H9 (cell line): Measurements from ENCODE around the gene PADI6. TPM values are rescaled to one million over a fixed set of nuclear protein-coding genes. Genes with fewer than 3 reads are reported as not detected.

ENCODE experiments used
- DNase-seq: peaks from one replicate; pipeline ENCODE4 v3.0.0-alpha.2; 2017
- H2AFZ ChIP-seq: one replicate; pipeline ENCODE4 v1.6.1; 2013; ENCODE audit warnings: mild to moderate bottlenecking, low read length, control low read depth, moderate library complexity
- H2AK5ac ChIP-seq: 2 replicates; pipeline ENCODE4 v1.6.1; 2013; ENCODE audit warnings: low read length, control low read depth, mixed read lengths; ENCODE audit not compliant: insufficient read length
- H2BK120ac ChIP-seq: one replicate; pipeline ENCODE4 v1.6.1; 2013; ENCODE audit warnings: low read depth, mild to moderate bottlenecking, low read length, control low read depth, inconsistent platforms; ENCODE audit not compliant: poor library complexity, severe bottlenecking
- H2BK12ac ChIP-seq: 2 replicates; pipeline ENCODE4 v1.6.1; 2013; ENCODE audit warnings: low read length, control low read depth, mixed read lengths, low read depth; ENCODE audit not compliant: insufficient read length
- H2BK15ac ChIP-seq: 2 replicates; pipeline ENCODE4 v1.6.1; 2013; ENCODE audit warnings: low read depth, low read length, control low read depth
- H2BK20ac ChIP-seq: one replicate; pipeline ENCODE4 v1.6.1; 2013; ENCODE audit warnings: low read depth, mild to moderate bottlenecking, low read length, control low read depth, inconsistent platforms; ENCODE audit not compliant: poor library complexity, severe bottlenecking
- H2BK5ac ChIP-seq: 2 replicates; pipeline ENCODE4 v1.6.1; 2013; ENCODE audit warnings: low read length, control low read depth, mixed read lengths; ENCODE audit not compliant: insufficient read length
- H3K14ac ChIP-seq: 2 replicates; pipeline ENCODE4 v1.6.1; 2013; ENCODE audit warnings: low read length, control low read depth; ENCODE audit not compliant: insufficient read depth
- H3K18ac ChIP-seq: 2 replicates; pipeline ENCODE4 v1.6.1; 2013; ENCODE audit warnings: low read depth, mild to moderate bottlenecking, mixed read lengths, low read length, control low read depth; ENCODE audit not compliant: insufficient read length
- H3K23ac ChIP-seq: 2 replicates; pipeline ENCODE4 v1.6.1; 2013; ENCODE audit warnings: low read length, control low read depth, mixed read lengths, low read depth; ENCODE audit not compliant: insufficient read length
- H3K23me2 ChIP-seq: 2 replicates; pipeline ENCODE4 v1.6.1; 2013; ENCODE audit warnings: low read depth, mild to moderate bottlenecking, mixed read lengths, low read length, control low read depth; ENCODE audit not compliant: insufficient read length, poor library complexity, severe bottlenecking
- H3K27ac ChIP-seq: 2 replicates; pipeline ENCODE4 v1.5.1; 2013; ENCODE audit warnings: low read length, control low read depth, mixed read lengths, low read depth; ENCODE audit not compliant: insufficient read length
- H3K27me3 ChIP-seq: 2 replicates; pipeline ENCODE4 v1.6.1; 2013; ENCODE audit warnings: low read length, control low read depth, inconsistent platforms; ENCODE audit not compliant: insufficient read depth
- H3K4ac ChIP-seq: 2 replicates; pipeline ENCODE4 v1.6.1; 2013; ENCODE audit warnings: low read depth, mild to moderate bottlenecking, control low read depth, inconsistent platforms, low read length, moderate library complexity
- H3K4me1 ChIP-seq: 2 replicates; pipeline ENCODE4 v1.6.1; 2013; ENCODE audit warnings: low read length, control low read depth, inconsistent platforms; ENCODE audit not compliant: insufficient read depth
- H3K4me2 ChIP-seq: 2 replicates; pipeline ENCODE4 v1.6.1; 2013; ENCODE audit warnings: low read length, control low read depth, mixed read lengths; ENCODE audit not compliant: insufficient read length, insufficient read depth
- H3K56ac ChIP-seq: 2 replicates; pipeline ENCODE4 v1.6.1; 2013; ENCODE audit warnings: low read depth, mild to moderate bottlenecking, mixed read lengths, low read length, control low read depth; ENCODE audit not compliant: insufficient read length
- H3K79me1 ChIP-seq: 2 replicates; pipeline ENCODE4 v1.6.1; 2013; ENCODE audit warnings: low read depth, mild to moderate bottlenecking, moderate library complexity, low read length, control low read depth, inconsistent platforms; ENCODE audit not compliant: insufficient read depth, poor library complexity, severe bottlenecking
- H3K79me2 ChIP-seq: 2 replicates; pipeline ENCODE4 v1.6.1; 2013; ENCODE audit warnings: low read length, control low read depth, inconsistent platforms; ENCODE audit not compliant: insufficient read depth
- H3K9ac ChIP-seq: 2 replicates; pipeline ENCODE4 v1.6.1; 2013; ENCODE audit warnings: low read length, control low read depth, mixed read lengths; ENCODE audit not compliant: insufficient read length; ENCODE audit errors: extremely low read depth
- H3K9me3 ChIP-seq: one replicate; pipeline ENCODE4 v1.6.1; 2013; ENCODE audit warnings: low read depth, low read length, inconsistent platforms; ENCODE audit not compliant: control insufficient read depth
- H3T11ph ChIP-seq: one replicate; pipeline ENCODE4 v1.6.1; 2013; ENCODE audit warnings: mild to moderate bottlenecking, low read length, control low read depth, inconsistent platforms
- H4K20me1 ChIP-seq: one replicate; pipeline ENCODE4 v1.6.1; 2013; ENCODE audit not compliant: control insufficient read depth, insufficient read length, insufficient read depth
- H4K5ac ChIP-seq: 2 replicates; pipeline ENCODE4 v1.6.1; 2013; ENCODE audit warnings: low read depth, mild to moderate bottlenecking, mixed read lengths, low read length, control low read depth; ENCODE audit not compliant: insufficient read length
- H4K8ac ChIP-seq: replicated peaks from 2 replicates; pipeline ENCODE4 v1.6.1; 2013; ENCODE audit warnings: low read length, control low read depth, mixed read lengths, low read depth; ENCODE audit not compliant: insufficient read length
- H4K91ac ChIP-seq: 2 replicates; pipeline ENCODE4 v1.6.1; 2013; ENCODE audit warnings: low read depth, mild to moderate bottlenecking, moderate library complexity, mixed read lengths, low read length, control low read depth; ENCODE audit not compliant: insufficient read length
- H3K27ac Mint-ChIP-seq, 3 experiments: 2 replicates in 2 of 3; 3 replicates in 1 of 3; pipeline ENCODE4 v1.8.0; 2020 to 2021; ENCODE audit warnings: mixed read lengths in 3 of 3, mild to moderate bottlenecking in 1 of 3, moderate library complexity in 1 of 3
- H3K27me3 Mint-ChIP-seq: 2 replicates; pipeline ENCODE4 v1.8.0; 2021; ENCODE audit warnings: low read depth, mild to moderate bottlenecking, moderate library complexity, mixed read lengths
- H3K36me3 Mint-ChIP-seq, 3 experiments: 2 replicates in 2 of 3; 3 replicates in 1 of 3; pipeline ENCODE4 v1.8.0; 2020 to 2021; ENCODE audit warnings: low read depth in 3 of 3, mixed read lengths in 3 of 3; ENCODE audit not compliant: insufficient read depth in 1 of 3
- H3K4me1 Mint-ChIP-seq, 2 experiments: 2 replicates each; pipeline ENCODE4 v1.8.0; 2020; ENCODE audit warnings: mixed read lengths in 2 of 2
- H3K4me3 Mint-ChIP-seq, 2 experiments: 2 replicates in 1 of 2; 3 replicates in 1 of 2; pipeline ENCODE4 v1.8.0; 2020 to 2021; ENCODE audit warnings: mild to moderate bottlenecking in 2 of 2, mixed read lengths in 2 of 2, moderate library complexity in 1 of 2
- H3K9me3 Mint-ChIP-seq, 2 experiments: 2 replicates in 1 of 2; 3 replicates in 1 of 2; pipeline ENCODE4 v1.8.0; 2020; ENCODE audit warnings: mild to moderate bottlenecking in 2 of 2, mixed read lengths in 2 of 2, moderate library complexity in 1 of 2
- CTCF ChIP-seq: fragments of 200-600 bp; sonication (generic); conservative IDR thresholded peaks from 3 replicates; pipeline ENCODE4 v1.8.0; 2021; ENCODE audit warnings: antibody characterized with exemption, mild to moderate bottlenecking
- WGBS: extraction: QIAGEN DNeasy Blood & Tissue Kit; methylation state at CpG from one replicate; pipeline ENCODE4 v1.1.7; 2013; ENCODE audit warnings: missing lambda C conversion rate, low lambda C conversion rate, mixed read lengths; ENCODE audit not compliant: insufficient read length; ENCODE audit errors: extremely low coverage; 5-methylcytosine and 5-hydroxymethylcytosine counted together
- total RNA-seq: library from RNA; stranded (reverse); gene quantifications from 2 replicates; pipeline ENCODE4 v1.2.1, GENCODE V29; 2021

The PADI6 gene
- total RNA-seq, 1 experiment from 2014 or later = not detected

- no peak overlapping the region for H2BK120ac ChIP-seq
- no peaks in the 10 kb centered on the region for H3K9me3 ChIP-seq
- no peak overlapping the region; a peak in 1 of 5 replicates for H3K4me3 Mint-ChIP-seq
- DNase-seq = no peak
- no peak overlapping the region for H4K91ac ChIP-seq
- peak overlapping the region; percentile 57 to 90 (median 75); a peak in 6 of 7 replicates for H3K27ac Mint-ChIP-seq
- H4K8ac ChIP-seq = no peak overlapping the region
- no peaks in the 10 kb centered on the region for H4K20me1 ChIP-seq
- no peak overlapping the region for H3K4ac ChIP-seq
- H3K79me2 ChIP-seq = no peaks in the 10 kb centered on the region; the same call in 1 of the 2 replicates
- H3K36me3 Mint-ChIP-seq = peaks cover 82 to 100% (median 100%) of the 10 kb centered on the region in 3 experiments
- no peak overlapping the region for H3K27ac ChIP-seq
- H3K79me1 ChIP-seq = peaks cover 13% of the 10 kb centered on the region
- H3K9ac ChIP-seq = no peak overlapping the region
- no peaks in the 10 kb centered on the region for H3K9me3 Mint-ChIP-seq
- H3K4me2 ChIP-seq = no peak overlapping the region
- no CpG with 5 or more reads among the region's 20 CpGs for WGBS
- no peak overlapping the region for H3K18ac ChIP-seq
- no peaks in the 10 kb centered on the region for H3K27me3 ChIP-seq
- H3K23me2 ChIP-seq = no peaks in the 10 kb centered on the region
- no peak overlapping the region for H2BK20ac ChIP-seq
- H2BK12ac ChIP-seq = no peak overlapping the region
- no peak overlapping the region for H3K23ac ChIP-seq
- no peak overlapping the region for H2AK5ac ChIP-seq
- H3K56ac ChIP-seq = no peak overlapping the region
- H2AFZ ChIP-seq = no peak overlapping the region
- no peak overlapping the region for H3T11ph ChIP-seq
- peaks cover 22 to 35% of the 10 kb centered on the region in 2 experiments for H3K4me1 Mint-ChIP-seq
- H4K5ac ChIP-seq = no peak overlapping the region
- no peak overlapping the region for H3K14ac ChIP-seq
- no peaks in the 10 kb centered on the region for H3K4me1 ChIP-seq
- no peak for TF ChIP-seq CTCF
- H2BK15ac ChIP-seq = no peak overlapping the region
- H2BK5ac ChIP-seq = no peak overlapping the region
- H3K27me3 Mint-ChIP-seq = no peaks in the 10 kb centered on the region; the same call in 1 of the 2 replicates
Observed at GRCh38 chr1:17416389-17416788, 44.4 kb downstream of the PADI6 start.
